ENCODE measurements around the gene CCDC43. TPM values are rescaled to one million over a fixed set of nuclear protein-coding genes. Genes with fewer than 3 reads are reported as not detected.

Gene CCDC43
- total RNA-seq, 1 experiment from 2014 or later, result 32.8 TPM

DNA sequence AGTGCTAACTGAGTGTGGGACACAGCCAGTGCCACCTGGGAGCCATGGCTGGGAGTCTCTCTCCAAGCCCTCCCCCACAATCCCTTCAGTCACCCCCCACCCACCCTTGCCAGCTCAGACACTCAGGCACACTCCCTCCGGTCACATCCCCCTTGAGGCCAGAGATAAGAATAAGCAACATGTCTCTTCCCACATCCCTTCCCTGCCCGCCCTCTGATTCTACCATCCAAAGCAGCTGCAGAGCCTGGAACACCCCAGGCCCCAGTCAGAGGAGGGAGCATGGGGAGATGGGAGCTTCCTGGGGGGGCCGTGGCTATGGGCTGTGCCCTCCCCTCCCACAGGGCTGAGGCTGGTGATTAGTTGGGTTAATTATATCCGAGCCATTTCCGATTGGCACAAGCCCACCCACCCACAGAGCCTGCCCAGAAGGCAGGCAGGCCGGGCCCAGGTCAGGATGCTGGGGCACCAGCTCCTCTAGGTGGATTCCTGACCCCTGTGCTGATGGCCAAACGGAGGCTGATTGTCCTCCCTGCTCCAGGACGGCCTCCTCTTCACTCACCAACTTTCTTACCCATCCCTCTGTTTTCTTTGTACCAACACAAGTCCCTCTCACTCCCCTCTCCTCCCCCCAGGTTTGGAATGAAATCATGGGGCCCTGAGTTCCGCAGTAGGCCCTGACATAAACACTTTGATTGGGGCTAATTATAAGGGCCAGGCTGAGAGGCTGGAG lies 61.9 kb downstream of the CCDC43 start:
- CTCF ChIA-PET, result interaction anchor here (0.5 to 1.4 kb wide), 2 partner anchors 13 to 94 kb away, joined by 3 read pairs; no protein-coding TSS in a partner anchor
- no peak overlapping the region for H3K4me3 Mint-ChIP-seq (ENCODE audit: unreplicated experiment)
- POLR2A ChIA-PET, result interaction anchor here (0.8 kb wide), 1 partner anchor 71 kb away, joined by 3 read pairs; the partner anchor contains the start of gene FZD2
- no peaks in the 10 kb centered on the region for H3K27me3 Mint-ChIP-seq (ENCODE audit: insufficient read depth, unreplicated experiment)
- DNase-seq (ENCODE audit: unreplicated experiment), result no peak
- H3K27ac Mint-ChIP-seq (ENCODE audit: low read depth, unreplicated experiment), result no peak overlapping the region
- no peaks in the 10 kb centered on the region for H3K4me1 Mint-ChIP-seq (ENCODE audit: insufficient read depth, unreplicated experiment)
- intact Hi-C loops (cut with micrococcal nuclease), result no loop called here
- TF ChIP-seq, protein P1, sequence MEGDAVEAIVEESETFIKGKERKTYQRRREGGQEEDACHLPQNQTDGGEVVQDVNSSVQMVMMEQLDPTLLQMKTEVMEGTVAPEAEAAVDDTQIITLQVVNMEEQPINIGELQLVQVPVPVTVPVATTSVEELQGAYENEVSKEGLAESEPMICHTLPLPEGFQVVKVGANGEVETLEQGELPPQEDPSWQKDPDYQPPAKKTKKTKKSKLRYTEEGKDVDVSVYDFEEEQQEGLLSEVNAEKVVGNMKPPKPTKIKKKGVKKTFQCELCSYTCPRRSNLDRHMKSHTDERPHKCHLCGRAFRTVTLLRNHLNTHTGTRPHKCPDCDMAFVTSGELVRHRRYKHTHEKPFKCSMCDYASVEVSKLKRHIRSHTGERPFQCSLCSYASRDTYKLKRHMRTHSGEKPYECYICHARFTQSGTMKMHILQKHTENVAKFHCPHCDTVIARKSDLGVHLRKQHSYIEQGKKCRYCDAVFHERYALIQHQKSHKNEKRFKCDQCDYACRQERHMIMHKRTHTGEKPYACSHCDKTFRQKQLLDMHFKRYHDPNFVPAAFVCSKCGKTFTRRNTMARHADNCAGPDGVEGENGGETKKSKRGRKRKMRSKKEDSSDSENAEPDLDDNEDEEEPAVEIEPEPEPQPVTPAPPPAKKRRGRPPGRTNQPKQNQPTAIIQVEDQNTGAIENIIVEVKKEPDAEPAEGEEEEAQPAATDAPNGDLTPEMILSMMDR (IDR thresholded peaks at IDR 0.05; ENCODE audit: unreplicated experiment), result no peak
- BruUV-seq (replicated peaks), result no TSS peak
- H3K36me3 Mint-ChIP-seq (ENCODE audit: insufficient read depth, unreplicated experiment), result peaks cover 6% of the 10 kb centered on the region
- H3K9me3 Mint-ChIP-seq (ENCODE audit: unreplicated experiment), result no peaks in the 10 kb centered on the region

Other genes with a start within 250 kb of the CCDC43 start
- gene GPATCH8, start 186.4 kb downstream of the CCDC43 start, total RNA-seq (2022), result 40.8 and 43.6 TPM in 2 replicates
- 6.8 and 10.1 TPM in 2 replicates for gene FZD2, start 132.3 kb downstream of the CCDC43 start, total RNA-seq (2022)
- gene MEIOC, start 33.3 kb downstream of the CCDC43 start, total RNA-seq (2022), result not detected in 2 replicates
- gene DBF4B, start 18.9 kb upstream of the CCDC43 start, total RNA-seq (2022), result 13.9 TPM in 2 replicates
- 0.16 and 0.56 TPM in 2 replicates for gene ADAM11, start 69.2 kb upstream of the CCDC43 start, total RNA-seq (2022)
- 6.9 and 7.9 TPM in 2 replicates for gene GJC1, start 140.5 kb upstream of the CCDC43 start, total RNA-seq (2022)
- gene HIGD1B, start 158.1 kb upstream of the CCDC43 start, total RNA-seq (2022), result not detected in 2 replicates
- gene EFTUD2, start 209.7 kb upstream of the CCDC43 start, total RNA-seq (2022), result 119 and 125 TPM in 2 replicates
- not detected in 2 replicates for gene GFAP, start 225.7 kb upstream of the CCDC43 start, total RNA-seq (2022)